NAMALWA (cell line): Measurements from ENCODE around the gene HEMGN.
A peak's percentile ranks its signal among the peaks of the same experiment; 100 is the strongest.

ENCODE experiments used
- DNase-seq: peaks from one replicate; pipeline ENCODE4 v3.0.0-alpha.2; 2015; ENCODE audit warnings: low spot score

The HEMGN gene

DNA sequence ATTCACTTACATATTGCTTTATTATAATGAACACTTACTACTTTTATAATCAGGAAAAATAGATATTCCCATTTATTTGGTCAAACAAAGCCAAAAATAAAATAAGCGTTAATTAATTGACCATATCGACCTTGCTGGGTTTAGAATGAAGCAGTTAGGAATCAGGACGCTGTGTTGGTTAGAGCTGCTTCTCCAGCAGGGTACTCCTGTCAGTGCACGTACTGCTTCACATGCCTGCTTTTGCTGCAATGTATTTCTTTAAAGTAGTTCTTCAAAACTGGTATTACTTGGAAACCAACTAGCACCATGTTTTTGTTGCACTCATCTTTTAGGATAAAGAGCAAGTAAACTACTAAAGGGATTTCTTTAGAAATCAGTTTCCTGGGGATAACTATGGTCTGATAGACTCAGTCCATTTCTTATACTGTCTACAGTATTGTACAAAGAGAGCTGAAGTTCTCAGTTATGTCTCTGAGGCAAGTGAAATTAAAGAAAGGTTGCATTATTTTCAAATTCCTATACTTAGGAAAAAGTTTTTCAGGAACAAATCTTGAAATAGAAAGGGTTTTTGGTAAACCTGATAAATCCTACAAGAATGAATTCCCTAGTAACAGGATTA lies 8.9 kb downstream of the HEMGN start:
- no peak for DNase-seq

DNA sequence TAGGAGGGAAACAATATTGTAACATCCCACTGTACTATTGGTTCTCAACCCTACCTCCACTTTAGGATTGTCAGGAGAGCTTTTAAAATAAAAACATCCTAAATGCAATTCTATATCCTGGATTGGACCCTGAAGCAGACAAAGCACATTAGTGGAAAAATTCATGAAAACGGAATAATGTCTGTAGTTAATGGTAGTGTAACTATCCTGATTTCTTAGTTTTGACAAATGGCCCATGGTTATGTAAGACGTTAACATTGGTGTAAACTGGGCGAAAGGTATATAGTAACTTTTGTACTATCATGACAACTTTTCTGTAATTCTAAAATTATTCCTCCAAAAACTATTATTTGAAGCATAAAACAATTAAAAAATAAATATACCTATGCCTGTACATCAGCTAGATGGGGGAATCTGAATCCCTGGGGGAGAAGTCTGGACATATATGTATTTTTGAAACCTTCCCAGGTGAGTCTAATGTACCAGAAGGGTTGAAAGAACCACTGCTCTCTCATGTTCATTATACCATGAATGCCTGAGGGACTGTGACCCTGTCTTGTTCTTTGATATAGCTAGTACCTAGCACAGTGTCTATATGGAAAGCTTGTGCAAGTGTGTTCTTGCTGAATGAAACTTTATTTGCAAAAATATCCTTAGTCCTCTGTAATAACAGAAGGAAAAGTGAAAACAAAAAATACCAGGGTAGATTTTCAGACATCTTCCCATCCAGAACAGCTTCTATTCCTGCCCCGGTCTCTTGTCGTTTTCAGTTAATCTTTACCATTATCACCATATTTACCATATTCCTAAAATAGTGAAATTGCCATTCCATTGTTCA lies 12.3 kb downstream of the HEMGN start:
- no peak for DNase-seq

DNA sequence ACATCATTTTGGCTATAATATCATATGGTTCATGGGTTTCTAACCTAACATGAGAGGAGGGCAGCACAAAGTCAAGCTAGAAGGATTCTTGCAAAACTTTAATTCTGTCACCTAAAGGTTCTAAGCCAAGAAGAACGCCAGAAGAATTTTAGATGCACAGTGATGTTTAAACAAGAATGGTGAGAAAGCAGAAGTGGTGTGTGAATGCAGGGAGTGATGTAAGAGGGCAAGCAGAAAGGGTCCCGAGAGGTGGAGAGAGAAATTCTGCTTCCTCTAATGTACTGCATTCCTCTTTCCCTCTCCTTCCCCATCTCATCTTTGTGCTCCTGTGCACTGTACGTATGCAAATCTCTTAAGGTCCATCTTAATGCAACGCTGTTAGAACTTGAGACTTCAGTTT lies 13.6 kb downstream of the HEMGN start:
- peak; percentile 55 for DNase-seq

DNA sequence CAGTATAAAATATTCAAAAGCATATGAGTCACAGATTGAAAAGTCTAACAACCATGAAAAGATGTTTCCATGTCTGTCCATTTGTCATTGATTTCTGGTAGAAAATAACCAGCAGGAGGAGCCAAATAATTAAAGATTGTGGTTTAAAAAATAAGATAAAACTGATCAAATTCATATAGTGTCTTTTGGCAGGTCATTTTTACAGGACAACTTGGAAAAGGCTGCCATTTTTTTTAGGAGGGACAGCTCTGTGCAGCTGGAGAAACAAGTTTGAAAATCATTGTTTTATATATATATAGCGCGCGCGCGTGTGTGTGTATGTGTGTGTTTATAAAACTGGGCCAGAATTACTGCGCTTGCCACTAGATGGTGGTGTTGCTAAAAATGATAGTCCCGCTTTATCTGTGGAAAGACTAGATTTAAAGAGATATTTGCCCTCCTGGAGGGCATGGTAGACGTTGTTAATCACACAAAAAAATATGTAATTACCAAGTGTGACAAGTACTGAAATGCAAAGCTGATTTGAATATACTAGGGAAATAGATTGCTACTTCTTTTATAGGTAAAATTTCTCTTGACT lies 14.4 kb downstream of the HEMGN start:
- peak; percentile 93 for DNase-seq

DNA sequence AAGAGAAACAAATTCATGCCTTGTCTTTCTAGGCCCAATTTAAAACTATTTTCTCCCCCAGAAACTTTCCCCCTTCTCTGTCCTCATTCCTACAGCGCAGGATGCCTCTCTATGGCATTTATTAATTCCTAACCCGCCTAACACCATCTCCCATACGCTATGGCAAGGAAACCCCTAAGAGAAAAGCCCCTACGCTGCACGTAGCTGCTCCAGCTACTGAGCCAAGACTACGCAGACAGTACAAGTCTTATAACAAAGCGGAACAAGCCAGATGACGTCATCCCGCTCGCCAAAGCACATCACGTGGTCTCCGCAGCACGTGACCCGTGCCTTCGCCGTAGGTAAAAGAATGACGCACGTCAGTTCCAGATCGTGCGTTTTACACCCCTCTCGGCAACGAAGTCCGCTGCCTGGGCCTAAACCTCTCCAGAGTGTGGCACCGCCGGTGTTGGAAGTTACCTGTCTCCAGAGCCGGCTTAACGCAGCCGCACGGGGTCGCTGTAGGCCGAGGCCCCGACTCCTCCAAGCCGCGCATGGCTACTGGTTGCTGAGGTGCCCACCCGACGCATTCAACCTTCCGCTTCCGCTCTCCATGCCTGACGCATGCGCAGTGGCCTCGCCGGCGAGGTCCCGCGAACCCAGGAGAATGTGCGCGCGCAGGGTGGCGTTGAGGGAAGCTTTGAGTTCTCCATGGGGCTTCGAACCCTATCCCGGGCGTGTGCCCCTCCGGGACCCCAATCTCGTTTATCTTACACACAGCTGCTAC lies 15.8 kb downstream of the HEMGN start, which contains the start of gene TRMO:
TRMO (minus strand) TSS at position 542 of the 766 bp plus-strand sequence; CDS start at position 535, 7 bp downstream.
- DNase-seq, result peak; percentile 98

DNA sequence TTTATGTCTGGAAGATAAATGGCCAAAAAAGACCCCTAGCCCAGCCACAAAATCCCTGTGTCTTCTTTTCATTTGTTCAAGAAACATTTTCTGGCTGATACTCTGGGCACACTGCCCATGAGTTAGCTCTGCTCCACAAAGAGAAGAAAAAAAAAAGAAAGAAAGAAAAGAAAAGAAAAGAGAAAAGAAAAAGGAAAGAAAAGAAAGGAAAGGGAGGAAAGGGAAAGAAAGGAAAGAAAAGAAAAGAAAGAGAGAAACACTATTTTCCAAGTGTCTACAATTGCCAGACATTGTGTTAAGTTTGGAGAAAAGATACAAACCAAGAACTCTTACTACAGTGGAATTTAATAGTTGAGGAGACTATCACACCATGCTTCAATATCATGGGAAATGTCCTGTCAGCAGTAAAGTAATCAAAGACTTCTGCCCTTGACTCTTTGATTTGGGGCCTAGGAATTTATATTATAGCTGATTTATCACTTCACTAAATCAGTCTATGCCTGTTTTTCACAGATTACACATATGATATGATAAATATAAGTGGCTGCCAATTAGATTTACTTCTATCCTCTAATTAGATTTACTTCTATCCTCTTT lies 18.7 kb downstream of the HEMGN start:
- no peak for DNase-seq

DNA sequence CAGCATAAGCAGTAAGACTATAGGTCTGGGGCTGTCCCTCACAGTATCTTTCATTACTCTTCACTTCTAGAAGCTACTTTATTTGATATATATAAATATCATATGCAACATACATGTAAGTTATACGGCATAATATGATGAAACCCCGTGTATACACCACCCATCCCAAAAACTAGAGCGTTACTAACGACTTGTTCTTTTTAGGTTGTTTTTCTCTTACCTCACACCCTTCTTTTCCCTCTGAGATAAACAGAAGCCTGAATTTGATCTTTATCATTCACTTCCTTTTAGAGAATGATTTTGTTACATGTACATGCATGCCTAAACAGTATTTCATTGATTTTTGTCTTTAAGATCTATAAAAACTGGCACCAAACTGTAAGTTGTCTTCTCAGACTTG lies 19.4 kb downstream of the HEMGN start:
- DNase-seq, result no peak

DNA sequence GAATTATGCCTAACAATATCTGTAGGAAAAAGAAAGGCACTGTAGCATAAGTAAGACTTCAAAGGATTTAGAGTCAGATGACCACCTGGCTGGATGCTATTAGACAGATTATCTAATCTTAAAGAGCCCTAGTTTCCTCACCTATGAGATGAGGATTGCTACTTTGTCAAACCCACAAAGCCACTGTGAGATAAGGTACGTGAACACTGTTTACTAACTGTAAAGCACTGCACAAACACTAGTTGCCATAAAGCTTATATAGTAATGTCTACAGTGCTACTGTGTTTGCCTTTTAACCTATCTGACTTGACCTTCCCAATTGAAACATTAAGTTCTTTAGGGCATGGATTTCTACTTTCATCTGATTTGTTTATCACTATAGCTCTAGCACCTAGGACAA lies 26.0 kb downstream of the HEMGN start:
- DNase-seq, result no peak

DNA sequence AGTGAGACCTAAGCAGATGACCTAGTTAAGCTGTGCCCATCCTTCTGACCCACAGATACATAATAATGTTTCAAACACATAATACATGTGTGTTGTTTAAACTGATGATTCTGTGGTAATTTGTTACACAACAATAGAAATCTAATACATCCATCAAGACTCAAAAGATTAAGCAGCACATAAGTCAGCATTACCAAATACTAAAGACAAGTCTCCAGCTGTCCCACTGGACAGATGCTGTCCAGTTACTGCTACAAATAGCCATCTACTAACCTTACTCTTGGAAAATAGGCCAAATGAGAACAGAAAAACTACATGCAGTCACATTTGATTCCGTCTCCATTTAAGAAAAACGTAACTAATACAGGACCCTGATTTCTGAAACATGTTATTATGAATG lies 26.4 kb downstream of the HEMGN start:
- DNase-seq, result no peak

DNA sequence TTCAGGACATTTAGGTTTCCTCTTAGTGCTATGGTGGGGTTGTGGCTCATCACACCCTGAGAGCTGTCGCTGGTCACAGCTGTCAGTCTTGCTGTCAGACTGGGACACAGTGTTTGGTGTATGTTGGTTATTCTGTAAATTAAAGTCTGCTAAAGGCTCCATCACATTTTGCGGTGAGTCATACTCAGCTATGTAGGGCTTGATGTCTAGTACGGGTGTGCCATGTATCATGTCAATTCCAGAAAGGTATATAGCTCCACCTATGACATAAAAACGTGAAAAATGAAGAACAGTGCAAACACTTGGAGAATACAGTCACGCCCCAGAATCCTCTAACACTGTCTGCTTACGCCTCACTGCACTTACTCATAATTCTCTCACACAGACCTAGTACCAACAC lies 27.6 kb downstream of the HEMGN start:
- no peak for DNase-seq

DNA sequence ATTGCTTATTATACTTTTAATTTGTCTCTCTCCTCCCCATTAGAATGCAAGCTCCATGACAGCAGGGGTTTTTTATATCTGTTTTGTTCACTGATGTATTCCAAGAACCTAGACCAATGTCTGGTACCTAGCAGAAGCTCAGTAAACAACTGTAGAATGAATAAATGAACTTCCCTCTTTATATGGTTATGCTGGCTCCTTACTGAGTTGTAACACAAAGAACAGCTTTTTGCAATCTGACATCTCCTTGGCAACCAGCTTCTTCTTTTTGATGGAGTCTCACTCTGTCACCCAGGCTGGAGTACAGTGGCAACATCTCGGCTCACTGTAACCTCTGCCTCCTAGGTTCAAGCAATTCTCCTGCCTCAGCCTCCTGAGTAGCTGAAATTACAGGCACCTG lies 29.3 kb downstream of the HEMGN start:
- no peak for DNase-seq

DNA sequence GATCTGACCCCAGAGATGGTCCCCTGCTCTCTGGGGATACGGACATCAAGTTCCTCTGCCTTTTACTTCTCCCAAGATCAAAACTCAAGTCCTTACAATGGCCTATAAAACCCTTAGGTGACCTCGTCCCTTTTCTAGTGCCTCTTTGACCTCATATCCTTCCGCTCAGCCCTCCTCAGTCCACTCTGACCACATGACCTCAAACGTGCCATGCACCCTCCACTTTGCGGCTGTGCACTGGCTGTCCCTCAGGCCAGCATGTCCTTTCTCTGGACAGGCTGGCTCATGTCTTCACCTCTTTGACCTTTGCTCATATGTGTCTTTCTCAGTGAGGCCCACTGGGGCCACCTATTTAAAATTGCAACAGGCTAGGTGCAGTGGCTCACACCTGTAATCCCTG lies 30.3 kb downstream of the HEMGN start:
- DNase-seq, result no peak

DNA sequence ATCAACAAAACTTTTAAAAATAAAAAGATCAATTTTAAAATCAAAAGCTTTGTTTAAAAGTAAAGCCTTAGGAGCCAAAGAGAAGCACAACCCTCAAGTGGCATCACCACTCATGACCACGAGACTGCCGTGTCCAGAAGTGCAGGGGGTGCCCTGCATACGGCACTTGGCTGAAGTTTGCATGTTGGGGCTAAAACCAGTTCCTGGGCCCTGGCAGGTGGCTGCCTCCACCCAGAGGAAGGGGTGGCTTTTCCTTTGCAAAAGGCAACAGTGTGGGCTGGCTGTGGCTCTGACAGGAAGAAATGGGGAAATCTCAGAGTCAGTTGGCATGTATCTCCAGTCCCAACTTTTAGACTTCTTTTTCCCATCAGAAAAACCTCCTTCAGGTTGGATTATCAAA lies 30.9 kb downstream of the HEMGN start:
- no peak for DNase-seq

DNA sequence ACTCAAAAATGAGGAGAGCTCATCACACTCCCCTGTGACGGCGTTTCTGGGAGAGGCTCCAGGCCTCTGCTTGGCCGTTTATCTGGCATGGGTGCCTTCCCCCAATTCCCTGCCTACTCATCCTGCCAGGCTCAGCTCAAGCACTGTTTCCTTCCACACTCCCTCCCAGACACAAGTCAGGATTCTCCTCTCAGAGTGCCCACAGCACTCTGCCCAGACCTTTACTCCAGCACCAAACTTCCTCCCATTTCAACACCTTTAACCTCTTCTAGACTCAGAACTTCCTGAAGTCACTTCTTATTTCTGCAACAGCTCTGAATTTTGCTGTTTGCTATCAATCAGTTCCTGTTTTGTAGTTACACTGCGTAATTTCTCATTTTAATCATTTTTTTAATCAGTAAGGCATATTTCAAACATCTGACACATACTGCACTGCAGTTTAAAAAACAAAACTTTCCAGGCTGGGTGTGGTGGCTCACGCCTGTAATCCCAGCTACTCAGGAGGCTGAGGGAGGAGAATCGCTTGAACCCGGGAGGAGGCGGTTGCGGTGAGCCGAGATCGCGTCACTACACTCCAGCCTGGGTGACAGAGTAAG lies 31.6 kb downstream of the HEMGN start:
- no peak for DNase-seq

DNA sequence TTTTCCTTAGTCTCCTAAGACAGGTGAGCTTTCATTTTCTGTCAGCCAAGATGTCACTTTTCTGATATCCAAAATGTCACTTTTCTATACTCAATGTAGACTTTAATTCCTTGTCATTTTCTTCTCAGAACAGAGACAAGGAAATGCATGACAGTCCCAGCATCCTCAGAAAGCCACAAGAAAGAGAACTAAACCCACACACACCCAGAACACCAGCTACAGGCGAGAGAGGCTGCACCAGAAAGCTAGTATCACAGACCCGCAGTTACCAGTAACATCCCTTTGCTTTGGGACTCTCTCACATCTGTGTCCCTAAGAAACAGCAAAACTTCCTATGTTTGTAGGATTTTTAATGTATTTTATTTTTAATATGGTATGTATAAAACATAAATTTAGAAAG lies 32.7 kb downstream of the HEMGN start:
- no peak for DNase-seq

DNA sequence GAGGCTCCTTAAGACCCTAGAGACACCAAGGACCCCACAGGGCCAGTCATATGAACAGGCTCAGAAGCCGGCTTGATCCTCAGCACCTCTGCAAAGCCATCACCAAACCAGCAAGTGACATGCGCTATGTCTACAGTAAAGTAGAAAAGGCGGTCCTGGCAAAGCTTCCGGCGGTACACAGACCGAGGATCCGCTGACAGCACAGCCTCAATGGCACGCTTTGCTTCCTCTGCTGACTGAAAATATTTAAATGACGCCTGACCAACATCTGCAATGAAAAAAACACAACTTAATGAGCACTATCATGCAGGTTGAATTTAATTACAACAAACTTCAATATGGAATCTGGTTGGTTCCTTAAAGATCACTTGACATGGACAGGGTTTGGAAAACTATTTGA lies 33.2 kb downstream of the HEMGN start:
- no peak for DNase-seq

DNA sequence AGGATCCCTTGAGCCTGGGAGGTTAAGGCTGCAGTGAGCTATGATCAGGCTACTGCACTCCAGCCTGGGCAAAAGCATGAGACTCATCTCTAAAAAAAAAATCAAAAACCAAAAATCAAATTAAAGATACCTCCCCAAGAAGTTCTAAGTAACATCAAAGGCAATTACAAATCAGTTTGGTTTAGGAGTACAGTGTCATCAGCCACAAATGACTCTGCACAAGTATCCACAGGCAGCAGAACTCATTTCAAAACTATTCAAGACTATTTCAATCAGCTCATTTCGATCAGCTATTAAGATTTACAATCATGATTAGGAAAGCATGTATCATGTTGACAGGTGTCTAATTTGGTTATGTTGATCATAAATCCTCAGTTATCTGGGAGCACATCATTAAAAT lies 34.8 kb downstream of the HEMGN start:
- no peak for DNase-seq

DNA sequence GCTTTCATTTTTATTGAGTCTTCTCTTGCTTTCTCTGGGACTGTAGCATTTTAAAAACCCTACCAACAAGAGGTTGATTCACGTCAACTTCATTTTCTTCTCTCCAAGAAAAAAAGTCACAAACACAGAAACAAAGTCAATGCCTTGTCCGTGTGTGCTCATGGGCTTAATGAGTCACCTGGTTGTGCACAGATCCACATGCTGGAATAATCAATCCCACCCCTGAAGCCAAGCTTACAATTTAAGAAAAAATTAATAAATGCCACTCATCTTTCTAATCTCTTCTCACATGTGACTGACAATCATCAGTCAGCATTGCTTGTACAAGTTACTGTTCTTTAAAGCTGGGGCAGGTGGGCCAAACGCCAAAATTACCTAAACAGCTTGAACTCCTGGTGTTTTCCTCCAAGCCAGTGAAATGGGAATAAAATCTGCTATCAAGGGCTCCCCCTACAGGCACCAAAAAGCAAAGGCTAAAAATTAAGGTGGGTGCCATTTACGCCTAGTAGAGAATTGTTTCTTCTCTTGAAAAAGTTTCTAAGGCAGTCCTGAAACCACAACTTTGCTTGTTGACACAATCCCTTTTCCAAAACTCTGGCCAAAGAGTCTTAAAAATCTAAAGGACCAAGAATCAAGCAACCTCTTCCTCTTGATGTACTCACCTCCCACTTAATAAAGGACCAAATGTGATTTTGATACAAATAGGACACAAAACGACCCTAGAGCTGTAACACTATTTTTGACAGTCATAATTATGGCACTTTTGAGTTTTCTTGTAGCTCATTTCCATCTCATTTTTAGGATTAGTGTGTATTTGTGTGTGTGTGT lies 37.0 kb downstream of the HEMGN start:
- peak; percentile 64 for DNase-seq

DNA sequence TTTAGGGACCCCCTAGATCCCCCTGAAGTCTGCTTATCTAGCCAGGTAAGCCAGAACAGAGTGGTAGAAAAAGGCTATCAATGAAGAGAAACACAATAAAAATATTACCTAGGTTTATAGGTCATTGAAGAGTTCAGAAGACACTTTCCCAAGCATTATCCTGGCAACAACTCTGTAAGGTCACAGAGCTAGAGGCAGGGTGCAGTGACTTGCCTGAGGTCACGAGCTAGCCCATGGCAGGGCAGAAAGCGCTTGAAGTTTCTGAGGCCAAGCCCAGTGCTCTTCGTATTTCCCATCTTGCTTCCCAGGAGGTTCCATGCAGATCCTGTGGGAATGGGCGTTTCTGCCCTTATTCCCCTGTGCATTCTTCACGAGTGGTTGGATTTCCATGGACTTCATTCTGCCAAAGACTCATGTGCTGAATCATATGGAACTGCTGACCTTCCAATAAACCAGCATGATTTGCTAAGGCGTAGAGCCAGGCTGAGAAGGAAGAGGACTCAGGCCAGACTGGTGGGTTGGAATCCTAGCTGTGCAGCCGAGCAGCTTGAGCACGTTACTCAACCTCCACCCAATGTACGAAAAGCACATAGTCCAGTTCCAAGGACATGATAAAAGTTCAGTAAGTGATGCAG lies 37.8 kb downstream of the HEMGN start:
- no peak for DNase-seq

DNA sequence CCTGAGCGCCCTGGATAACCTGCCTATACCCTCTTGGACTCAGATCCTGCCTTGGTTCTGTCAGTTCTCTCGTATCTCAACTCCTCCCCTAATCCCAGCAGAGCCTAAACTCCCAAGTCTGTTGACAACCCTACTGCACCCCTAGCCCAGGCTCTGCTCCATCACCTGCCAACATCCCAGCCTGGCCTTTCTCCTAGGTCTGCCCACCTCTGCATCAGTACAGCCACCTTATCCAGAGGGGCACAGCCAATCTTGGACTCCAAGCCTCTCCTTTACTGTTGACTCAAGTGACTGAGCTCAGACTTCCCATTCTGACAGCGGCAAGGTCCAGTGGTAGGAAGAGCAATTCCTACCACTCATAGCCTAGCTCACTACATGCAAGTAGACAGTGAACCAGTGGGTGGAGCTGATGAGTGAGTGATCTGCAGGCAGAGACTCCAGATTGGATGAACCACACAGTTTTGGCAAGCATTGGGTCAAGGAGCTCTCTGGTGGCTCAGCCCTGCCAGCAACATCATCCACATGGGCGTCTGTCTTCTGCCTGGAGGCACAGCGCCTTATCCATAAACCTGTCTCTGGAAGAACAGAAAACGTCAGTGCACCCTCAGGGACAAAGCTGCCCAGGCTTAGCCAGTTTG lies 42.2 kb downstream of the HEMGN start:
- peak; percentile 52 for DNase-seq
